IMR-90 (cell line): ENCODE results near the gene UQCRC1. TPM values are rescaled to one million over a fixed set of nuclear protein-coding genes. Genes with fewer than 3 reads are reported as not detected.

ENCODE experiments used
- ATAC-seq: fragments of 200-7000 bp; cut with Tn5 transposase; 2 replicates; pipeline ENCODE4 v1.9.1; 2020; ENCODE audit warnings: low read depth, mild to moderate bottlenecking, moderate library complexity
- BruUV-seq: library from RNA; stranded (reverse); fragments of 400-500 nt; replicated peaks from 2 replicates; lab custom pipeline; 2021; lab: Mats Ljungman, UMichigan
- CTCF ChIA-PET: fragments of 300-600 bp; formaldehyde crosslinking; extraction: SDS; loops from one replicate; lab custom pipeline; 2021; ENCODE audit warnings: antibody characterized with exemption; lab: Yijun Ruan, JAX
- POLR2A ChIA-PET: fragments of 300-600 bp; sonication (Branson Sonifier 250); formaldehyde crosslinking; loops from one replicate; lab custom pipeline; 2022; ENCODE audit warnings: antibody characterized with exemption; ENCODE audit not compliant: unreplicated experiment; lab: Charles Lee
- DNase-seq: peaks from one replicate; pipeline ENCODE4 v3.0.0; 2013
- H2AFZ ChIP-seq: replicated peaks from 2 replicates; pipeline ENCODE3; 2013; ENCODE audit warnings: low read length, mild to moderate bottlenecking; ENCODE audit not compliant: poor library complexity
- H2AK5ac ChIP-seq: 2 replicates; pipeline ENCODE4 v1.6.1; 2013; ENCODE audit warnings: low read depth, low read length, inconsistent platforms
- H2AK9ac ChIP-seq: replicated peaks from 2 replicates; pipeline ENCODE3; 2013; ENCODE audit warnings: mild to moderate bottlenecking, low read depth, low read length, moderate library complexity; ENCODE audit not compliant: poor library complexity
- H2BK120ac ChIP-seq: 2 replicates; pipeline ENCODE4 v1.6.1; 2013; ENCODE audit warnings: low read depth, low read length, inconsistent platforms
- H2BK15ac ChIP-seq: 3 replicates; pipeline ENCODE4 v1.6.1; 2013; ENCODE audit warnings: low read depth, low read length, inconsistent platforms
- H2BK20ac ChIP-seq: 2 replicates; pipeline ENCODE4 v1.6.1; 2013; ENCODE audit warnings: low read depth, mild to moderate bottlenecking, inconsistent platforms, low read length, moderate library complexity
- H2BK5ac ChIP-seq: 2 replicates; pipeline ENCODE4 v1.6.1; 2013; ENCODE audit warnings: mild to moderate bottlenecking, low read depth, low read length, inconsistent platforms; ENCODE audit not compliant: poor library complexity, severe bottlenecking
- H3K14ac ChIP-seq: replicated peaks from 2 replicates; pipeline ENCODE4 v1.6.1; 2013; ENCODE audit warnings: low read depth, low read length, inconsistent platforms
- H3K18ac ChIP-seq: 2 replicates; pipeline ENCODE4 v1.6.1; 2013; ENCODE audit warnings: low read depth, low read length, control low read depth
- H3K23ac ChIP-seq: 2 replicates; pipeline ENCODE4 v1.6.1; 2013; ENCODE audit warnings: low read depth, low read length, inconsistent platforms
- H3K27ac ChIP-seq: 2 replicates; pipeline ENCODE4 v1.5.1; 2013; ENCODE audit warnings: mild to moderate bottlenecking, control low read depth, low read length; ENCODE audit not compliant: insufficient read depth
- H3K27me3 ChIP-seq: 2 replicates; pipeline ENCODE4 v1.6.1; 2013; ENCODE audit warnings: low read length; ENCODE audit not compliant: control insufficient read depth, insufficient read depth
- H3K36me3 ChIP-seq: 2 replicates; pipeline ENCODE4 v1.6.1; 2013; ENCODE audit warnings: low read length, mixed read lengths; ENCODE audit not compliant: control insufficient read depth, insufficient read depth
- H3K4ac ChIP-seq: 2 replicates; pipeline ENCODE4 v1.6.1; 2013; ENCODE audit warnings: low read depth, low read length, inconsistent platforms
- H3K4me1 ChIP-seq: 2 replicates; pipeline ENCODE4 v1.6.1; 2013; ENCODE audit warnings: low read length, mixed read lengths; ENCODE audit not compliant: control insufficient read depth, insufficient read depth
- H3K4me2 ChIP-seq: 2 replicates; pipeline ENCODE4 v1.6.1; 2013; ENCODE audit warnings: low read depth, mild to moderate bottlenecking, control low read depth, low read length, moderate library complexity
- H3K4me3 ChIP-seq: 2 replicates; pipeline ENCODE4 v1.5.1; 2013; ENCODE audit warnings: low read depth, mild to moderate bottlenecking, control low read depth, low read length, moderate library complexity; ENCODE audit not compliant: insufficient read depth
- H3K56ac ChIP-seq: 2 replicates; pipeline ENCODE4 v1.6.1; 2013; ENCODE audit warnings: low read length, inconsistent platforms; ENCODE audit not compliant: insufficient read depth; ENCODE audit errors: extremely low read depth
- H3K79me1 ChIP-seq, 2 experiments: 2 replicates each; pipeline ENCODE4 v1.6.1; 2013; ENCODE audit warnings: low read length in 2 of 2, inconsistent platforms in 1 of 2, low read depth in 1 of 2
- H3K9ac ChIP-seq: 2 replicates; pipeline ENCODE4 v1.6.1; 2013; ENCODE audit warnings: low read depth, low read length, control low read depth
- H3K9me1 ChIP-seq: 2 replicates; pipeline ENCODE4 v1.6.1; 2013; ENCODE audit warnings: low read length, inconsistent platforms; ENCODE audit not compliant: insufficient read depth
- H3K9me3 ChIP-seq: 2 replicates; pipeline ENCODE4 v1.6.1; 2013; ENCODE audit warnings: low read length; ENCODE audit not compliant: control insufficient read depth, insufficient read depth
- H4K20me1 ChIP-seq: 2 replicates; pipeline ENCODE4 v1.6.1; 2013; ENCODE audit warnings: low read length, inconsistent platforms; ENCODE audit not compliant: insufficient read depth
- H4K5ac ChIP-seq: 2 replicates; pipeline ENCODE4 v1.6.1; 2013; ENCODE audit warnings: mild to moderate bottlenecking, low read depth, low read length, control low read depth
- H4K8ac ChIP-seq, 2 experiments: 2 replicates each; pipeline ENCODE4 v1.6.1; 2013; ENCODE audit warnings: low read depth in 2 of 2, low read length in 2 of 2, control low read depth in 1 of 2, inconsistent platforms in 1 of 2
- H4K91ac ChIP-seq: 2 replicates; pipeline ENCODE4 v1.6.1; 2013; ENCODE audit warnings: low read depth, low read length, inconsistent platforms; ENCODE audit not compliant: insufficient read depth
- CHD1 ChIP-seq: IDR thresholded peaks from 2 replicates; pipeline ENCODE4 v1.6.1; 2012; ENCODE audit warnings: low read depth, low read length, improper control_type of control experiment
- FOS ChIP-seq: fragments of 150-350 bp; IDR thresholded peaks from 2 replicates; pipeline ENCODE4 v1.6.1; 2016; ENCODE audit warnings: low read depth, low read length
- MAFK ChIP-seq: IDR thresholded peaks from 2 replicates; pipeline ENCODE4 v1.6.1; 2012; ENCODE audit warnings: low read depth, low read length, improper control_type of control experiment
- WGBS, 2 experiments: methylation state at CpG; one replicate each; pipeline versions ENCODE4 v1.1.5 to v1.1.7; 2013; ENCODE audit warnings: missing lambda C conversion rate in 2 of 2; ENCODE audit not compliant: insufficient read length in 1 of 2; ENCODE audit errors: extremely low coverage in 2 of 2; 5-methylcytosine and 5-hydroxymethylcytosine counted together
- dilution Hi-C: fragments of 300-500 bp; cut with HindIII; formaldehyde crosslinking; loops from one replicate; pipeline ENCODE4 v1.14.3; 2018; ENCODE audit warnings: low sequenced_read_pairs; ENCODE audit not compliant: unreplicated experiment
- in situ Hi-C: fragments of 300-500 bp; cut with MboI; formaldehyde crosslinking; loops from 3 replicates; pipeline ENCODE4 v1.14.3; 2019; ENCODE audit warnings: low sequenced_read_pairs, inconsistent platforms, mixed read lengths
- intact Hi-C: fragments of 100-400 bp; cut with micrococcal nuclease; formaldehyde crosslinking; loops from 2 replicates; pipeline ENCODE4 v1.10.0; 2022
- polyA plus RNA-seq, 3 experiments: library from polyadenylated mRNA; depleted of rRNA; stranded (reverse); fragments of >200 nt; gene quantifications; 2 replicates each; pipeline ENCODE4 v1.2.3, GENCODE V29; 2012; ENCODE audit warnings: low replicate concordance in 1 of 3
- total RNA-seq: library from RNA; depleted of rRNA; stranded (reverse); fragments of >200 nt; gene quantifications from 2 replicates; pipeline ENCODE4 v1.2.3, GENCODE V29; 2012

UQCRC1 gene
- total and polyA plus RNA-seq, 2 of the 4 experiments (the other 2 are of a cell fraction): 474 to 1,365 TPM

DNA sequence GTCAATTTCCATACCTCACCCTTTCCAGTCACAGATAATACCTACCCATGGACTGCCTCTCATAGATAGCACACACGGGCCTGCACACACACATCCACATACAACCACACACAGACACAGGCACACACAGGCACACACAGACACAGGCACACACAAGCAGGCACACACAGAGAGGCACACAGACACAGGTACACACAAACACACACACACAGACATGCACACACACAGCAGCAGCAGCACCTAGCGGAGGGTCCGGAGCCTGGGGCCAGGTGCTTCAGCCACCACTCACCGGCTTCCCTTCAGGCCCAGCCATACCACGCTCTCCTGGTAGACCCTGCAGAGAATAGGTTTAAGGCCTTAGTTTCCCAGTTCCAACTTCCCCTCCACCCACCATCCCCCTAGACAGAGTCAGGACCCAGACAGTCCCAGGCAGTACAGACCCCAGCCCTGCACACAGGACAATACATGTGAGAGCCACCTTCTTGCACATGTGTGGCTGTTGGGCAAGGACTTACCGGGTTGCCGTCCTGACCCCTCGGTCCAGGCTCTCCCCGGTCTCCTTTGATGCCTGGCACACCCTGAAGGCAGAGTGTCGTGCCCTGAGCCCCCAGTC is 35.4 kb downstream of the UQCRC1 start:
- Histone ChIP-seq H3K27me3 (no peaks in the 10 kb centered on the region), H3K4me1 (no peaks in the 10 kb centered on the region), H3K9me3 (no peaks in the 10 kb centered on the region), H3K4me2 (no peak overlapping the region), H3K18ac (no peak overlapping the region), H3K23ac (no peak overlapping the region), H3K4me3 (no peak overlapping the region), H3K9me1 (peaks cover 11% of the 10 kb centered on the region), H4K20me1 (peaks cover 6% of the 10 kb centered on the region; the same call in 1 of the 2 replicates), H3K27ac (no peak overlapping the region), H2BK15ac (no peak overlapping the region), H2BK20ac (no peak overlapping the region), H4K5ac (no peak overlapping the region), H4K91ac (no peak overlapping the region; the same call in 1 of the 2 replicates), H3K14ac (no peak overlapping the region), H2AFZ (no peak overlapping the region), H3K4ac (0 out of 2 replicates have a peak overlapping the region, but pooled peaks have one; percentile 35), H3K9ac (no peak overlapping the region), H2AK5ac (peak overlapping the region; percentile 91; the same call in 1 of the 2 replicates), H3K56ac (no peak overlapping the region), H2BK120ac (no peak overlapping the region), H2AK9ac (peak overlapping the region; percentile 28), H2BK5ac (peak overlapping the region; percentile 55), H3K79me1 (peaks cover 4 to 9% of the 10 kb centered on the region in 2 experiments; a peak in 2 of 4 replicates), H4K8ac (peak overlapping the region in 1 of 2 experiments; percentile 42; a peak in 1 of 4 replicates), H3K36me3 (peaks cover 82% of the 10 kb centered on the region)
- no TSS peak for BruUV-seq
- POLR2A ChIA-PET: no interaction called here
- DNase-seq (no peak), ATAC-seq (no peak)
- TF ChIP-seq CHD1 (no peak), MAFK (no peak), FOS (no peak)
- 96% methylated on average over 5 of the region's 10 CpGs; no CpG with 5 or more reads in 1 of the 2 experiments for WGBS, 2 experiments
- in situ Hi-C loops (no loop called here), dilution Hi-C loops (no loop called here), intact Hi-C loops (no loop called here)
- CTCF ChIA-PET: no interaction called here
